ENCODE results near the gene TRRAP. TPM values are rescaled to one million over a fixed set of nuclear protein-coding genes. Genes with fewer than 3 reads are reported as not detected.

TRRAP gene
- total and polyA plus RNA-seq, 2 of the 8 experiments (the other 6 are each of a cell fraction or from before 2014, with no cell fraction given), result 21.7 to 48.6 TPM

DNA sequence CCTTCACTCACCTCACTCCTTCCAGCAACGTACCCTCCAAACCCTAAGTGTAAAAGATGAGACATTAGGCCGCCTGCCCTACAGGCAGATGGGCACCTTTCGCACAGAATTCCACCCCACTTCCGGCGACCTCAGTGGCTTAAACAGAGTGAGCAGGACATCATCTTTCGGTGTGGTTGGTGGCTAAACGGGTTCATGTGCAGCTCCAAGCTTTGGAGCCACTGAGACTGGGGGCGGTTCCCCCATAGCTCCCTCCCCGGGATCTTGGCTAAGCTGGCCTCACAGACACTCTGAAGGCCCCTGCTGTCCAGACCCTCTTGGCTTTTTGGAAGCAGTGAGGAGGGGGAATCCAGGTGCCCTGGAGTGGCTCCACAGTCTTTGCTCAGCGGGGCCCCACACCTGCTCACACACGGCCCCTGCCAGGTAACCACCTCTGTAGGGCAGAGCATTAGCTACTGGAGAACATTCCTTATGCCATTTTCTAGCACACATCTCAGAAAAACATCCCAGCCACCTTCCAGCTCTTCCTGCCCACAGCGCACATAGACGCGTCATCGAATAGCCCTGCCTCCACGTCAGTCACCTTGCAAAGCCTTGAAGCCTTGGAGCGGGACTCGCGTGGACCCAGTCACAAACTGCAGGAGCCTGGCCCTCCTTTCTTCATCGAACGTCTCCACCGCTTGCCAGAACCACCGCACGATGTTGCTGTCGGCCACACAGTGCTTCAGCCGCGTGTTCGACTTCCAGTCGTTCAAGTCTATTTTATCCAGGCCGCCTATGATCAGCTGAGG, 156.8 kb downstream of the TRRAP start:
- H2BK5ac ChIP-seq (ENCODE audit: low read depth, low read length), result no peak overlapping the region
- H3K9ac ChIP-seq (replicated peaks in 1 of 4; ENCODE audit: extremely low read depth in 1 of 4, low read depth in 3 of 4, low read length in 3 of 4), result no peak overlapping the region
- H2BK15ac ChIP-seq (ENCODE audit: low read length), result no peak overlapping the region
- H2BK12ac ChIP-seq (ENCODE audit: low read depth, low read length), result no peak overlapping the region
- H4K8ac ChIP-seq (ENCODE audit: extremely low read depth, insufficient read depth, low read length), result no peak overlapping the region; the same call in 1 of the 2 replicates
- H3K4me3 ChIP-seq (ENCODE audit: extremely low read depth in 1 of 4, insufficient read depth in 2 of 4, low read depth in 3 of 4, low read length in 4 of 4), result no peak overlapping the region
- no peak overlapping the region for H2BK120ac ChIP-seq (replicated peaks; ENCODE audit: low read depth, low read length)
- no peaks in the 10 kb centered on the region for H3K9me3 ChIP-seq (ENCODE audit: insufficient read depth in 2 of 2, low read depth in 1 of 2, low read length in 1 of 2)
- H3K4me2 ChIP-seq (ENCODE audit: insufficient read depth in 1 of 2, low read depth in 2 of 2, low read length in 2 of 2), result no peak overlapping the region
- H4K20me1 ChIP-seq (replicated peaks in 1 of 2; ENCODE audit: control insufficient read depth in 1 of 2, insufficient read depth in 2 of 2, low read length in 2 of 2), result peaks cover 8% of the 10 kb centered on the region in 2 experiments
- peaks cover 32 to 77% (median 61%) of the 10 kb centered on the region in 4 experiments for H3K36me3 ChIP-seq (ENCODE audit: control insufficient read depth in 2 of 4, insufficient read depth in 4 of 4, low read length in 3 of 4)
- no peak overlapping the region for H3K56ac ChIP-seq (replicated peaks; ENCODE audit: insufficient read length, low read depth, low read length)
- H3K79me1 ChIP-seq (ENCODE audit: low read depth, low read length), result no peaks in the 10 kb centered on the region
- no peak overlapping the region for H4K91ac ChIP-seq (replicated peaks; ENCODE audit: insufficient read length, low read length)
- no peak overlapping the region for H3K4ac ChIP-seq (replicated peaks; ENCODE audit: insufficient read length, low read depth, low read length)
- CTCF ChIA-PET (ENCODE audit: partially characterized antibody), result interaction anchor here (0.5 to 6.2 kb wide), 13 partner anchors 9 to 465 kb away, joined by 3 to 87 read pairs (median 3); partner anchors contain the start of gene ZNF394
- no peak overlapping the region for H3K14ac ChIP-seq (ENCODE audit: insufficient read length)
- H3K4me1 ChIP-seq (replicated peaks in 1 of 4; ENCODE audit: control insufficient read depth in 3 of 4, insufficient read depth in 4 of 4, low read length in 3 of 4), result no peaks in the 10 kb centered on the region
- POLR2A ChIA-PET (ENCODE audit: partially characterized antibody), result interaction anchor here (1.2 kb wide), 1 partner anchor 287 kb away, joined by 3 read pairs; no protein-coding TSS in a partner anchor
- 90% methylated on average over 30 of the region's 30 CpGs; no CpG with 5 or more reads in 1 of the 2 experiments for WGBS, 2 experiments (ENCODE audit: extremely low coverage in 1 of 2, insufficient coverage in 1 of 2, insufficient read length in 1 of 2, insufficient replicate concordance in 2 of 2, low coverage in 1 of 2, low lambda C conversion rate in 2 of 2, missing lambda C conversion rate in 1 of 2)
- no peak overlapping the region for H3K18ac ChIP-seq (ENCODE audit: extremely low read depth, low read length)
- H2AK5ac ChIP-seq (ENCODE audit: low read depth, low read length), result no peak overlapping the region
- no peak overlapping the region for H2AFZ ChIP-seq (ENCODE audit: low read length)
- DNase-seq (ENCODE audit: low read depth in 1 of 2, low spot score in 2 of 2) (no peak), FAIRE-seq (no peak)
- H3K23ac ChIP-seq (ENCODE audit: insufficient read length), result no peak overlapping the region
- H3K27me3 ChIP-seq (replicated peaks in 1 of 4; ENCODE audit: control insufficient read depth in 3 of 4, extremely low read depth in 1 of 4, insufficient read depth in 3 of 4, low read length in 3 of 4), result no peaks in the 10 kb centered on the region
- no peak overlapping the region for H4K5ac ChIP-seq (ENCODE audit: insufficient read length, low read depth, low read length)
- no peaks in the 10 kb centered on the region for H3K23me2 ChIP-seq (ENCODE audit: low read depth, low read length)
- no peak overlapping the region for H3K27ac ChIP-seq (ENCODE audit: low read depth, low read length)
- H3K79me2 ChIP-seq (ENCODE audit: control insufficient read depth in 1 of 2, insufficient read depth in 2 of 2, low read length in 2 of 2), result no peaks in the 10 kb centered on the region
- no peak overlapping the region for H2BK20ac ChIP-seq (ENCODE audit: low read length)
- no peak for TF ChIP-seq RAD21 (IDR thresholded peaks at IDR 0.05 in 1 of 2, conservative IDR thresholded peaks at IDR 0.05 in 1 of 2; ENCODE audit: low read depth in 2 of 2, low read length in 2 of 2)
- TF ChIP-seq CBX8 (IDR thresholded peaks at IDR 0.05; ENCODE audit: borderline replicate concordance, low read depth, low read length), result no peak
- TF ChIP-seq HDAC6 (IDR thresholded peaks at IDR 0.05; ENCODE audit: low read depth, low read length), result no peak
- no peak for TF ChIP-seq CBX5 (IDR thresholded peaks at IDR 0.05; ENCODE audit: low read depth, low read length)
- TF ChIP-seq SRF (IDR thresholded peaks at IDR 0.05; ENCODE audit: low read depth, low read length), result no peak
- TF ChIP-seq SIX5 (IDR thresholded peaks at IDR 0.05; ENCODE audit: low read depth, low read length), result no peak
- TF ChIP-seq KDM1A (IDR thresholded peaks at IDR 0.05; ENCODE audit: borderline replicate concordance, low read length), result no peak
- no peak for TF ChIP-seq TBP (IDR thresholded peaks at IDR 0.05; ENCODE audit: low read depth, low read length)
- no peak for TF ChIP-seq CEBPB (IDR thresholded peaks at IDR 0.05; ENCODE audit: low read depth, low read length)
- TF ChIP-seq SP4 (IDR thresholded peaks at IDR 0.05; ENCODE audit: low read length), result no peak
- no peak for TF ChIP-seq RXRA (IDR thresholded peaks at IDR 0.05; ENCODE audit: insufficient read depth, low read depth, low read length)
- no peak for TF ChIP-seq RNF2 (IDR thresholded peaks at IDR 0.05; ENCODE audit: borderline replicate concordance, low read depth, low read length, missing control alignments, poor library complexity, severe bottlenecking)

All from H1 (cell line).